HG03565 (cell line): ENCODE measurements around the gene CCDC8.

ENCODE experiments used
- ATAC-seq: cut with Tn5 transposase; IDR thresholded peaks from one replicate; pipeline ENCODE4 v1.9.1; 2021; ENCODE audit warnings: mild to moderate bottlenecking, moderate library complexity; ENCODE audit not compliant: unreplicated experiment

The CCDC8 gene

DNA sequence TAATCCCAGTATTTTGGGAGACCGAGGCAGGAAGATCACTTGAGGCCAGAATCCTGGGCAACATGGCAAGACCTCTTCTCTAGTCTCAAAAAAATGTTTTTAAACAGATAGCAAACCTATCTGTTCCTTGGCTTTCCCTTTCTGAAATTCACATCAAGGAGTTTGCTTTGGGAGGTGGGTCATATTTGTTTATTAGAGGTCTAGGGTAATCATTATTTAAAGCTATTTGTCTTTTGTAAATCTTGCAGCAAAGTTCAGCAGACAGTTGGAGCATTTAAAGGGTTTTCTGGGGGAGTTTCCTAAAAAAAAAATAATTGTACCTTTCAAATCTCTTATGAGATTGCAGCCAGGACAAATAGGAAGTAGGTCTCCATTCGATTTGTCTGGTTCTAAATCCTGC lies 49.0 kb downstream of the CCDC8 start:
- no peak for ATAC-seq

DNA sequence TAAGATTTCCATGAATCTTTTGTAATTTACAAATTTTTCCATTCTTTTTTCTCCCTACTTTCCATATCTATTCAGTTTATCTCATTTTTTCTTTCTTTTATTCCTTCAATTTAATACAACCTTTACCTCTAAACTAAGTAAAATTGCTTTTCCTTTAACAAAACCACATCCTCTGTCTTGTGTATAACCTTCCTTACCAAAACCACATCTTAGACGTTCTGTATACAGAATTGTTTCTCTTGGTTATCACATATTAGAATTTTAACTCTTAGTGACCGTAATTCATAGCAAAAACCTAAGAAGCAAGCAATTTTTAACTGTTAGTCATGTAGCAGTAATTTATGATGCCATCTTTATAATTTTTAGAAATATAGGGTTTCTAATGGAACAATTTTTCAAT lies 51.4 kb downstream of the CCDC8 start:
- ATAC-seq: no peak
